Peyer's patch (tissue), 4 donors: Measurements from ENCODE around the gene C1RL. TPM values are rescaled to one million over a fixed set of nuclear protein-coding genes. Genes with fewer than 3 reads are reported as not detected.

Experiments
- DNase-seq, 3 donors: peaks; one replicate each; pipeline ENCODE4 v3.0.0-alpha.2; 2017 to 2019
- H3K27ac ChIP-seq, 4 donors: fragments of 200-600 bp; sonication (generic); one replicate each; pipeline ENCODE4 v1.5.1; 2016 to 2019
- H3K27me3 ChIP-seq, 2 donors: fragments of 200-600 bp; sonication (generic); one replicate each; pipeline ENCODE4 v1.5.1; 2019
- H3K36me3 ChIP-seq, 3 donors: fragments of 200-600 bp; sonication (generic); one replicate each; pipeline ENCODE4 v1.5.1; 2016 to 2019
- H3K4me1 ChIP-seq, 4 donors: fragments of 200-600 bp; sonication (generic); one replicate each; pipeline ENCODE4 v1.5.1; 2016 to 2019
- H3K4me3 ChIP-seq, 4 donors: fragments of 200-600 bp; sonication (generic); 1 replicate in 3 of 4; 2 replicates in 1 of 4; pipeline ENCODE4 v1.5.1; 2016 to 2019; ENCODE audit warnings: mild to moderate bottlenecking in 1 of 4
- H3K9me3 ChIP-seq, 4 donors: fragments of 200-600 bp; sonication (generic); one replicate each; pipeline ENCODE4 v1.5.1; 2016 to 2019; ENCODE audit warnings: mild to moderate bottlenecking in 1 of 4
- POLR2A ChIP-seq, 2 donors: fragments of 450-650 bp; IDR thresholded peaks; one replicate each; pipeline ENCODE4 v1.5.1; 2017; ENCODE audit warnings: antibody characterized with exemption in 2 of 2, mild to moderate bottlenecking in 2 of 2, moderate library complexity in 2 of 2
- total RNA-seq, 4 donors: library from RNA; depleted of rRNA; stranded (reverse); fragments of >200 nt; gene quantifications; one replicate each; pipeline ENCODE4 v1.1.0, GENCODE V29; 2016
- TF ChIP-seq, protein P1 (sequence below), 6 experiments: fragments of 450-650 bp in 4 of 6; fragments of 200-600 bp in 2 of 6; sonication (generic) in 1 of 6; IDR thresholded peaks; one replicate each; pipeline ENCODE4 v1.5.1; 2017 to 2019; ENCODE audit warnings: antibody characterized with exemption in 6 of 6, mild to moderate bottlenecking in 3 of 6, moderate library complexity in 1 of 6

C1RL gene
- total RNA-seq, 4 donors from 2014 or later, result 44.6 to 87.7 (median 51.5) TPM

DNA sequence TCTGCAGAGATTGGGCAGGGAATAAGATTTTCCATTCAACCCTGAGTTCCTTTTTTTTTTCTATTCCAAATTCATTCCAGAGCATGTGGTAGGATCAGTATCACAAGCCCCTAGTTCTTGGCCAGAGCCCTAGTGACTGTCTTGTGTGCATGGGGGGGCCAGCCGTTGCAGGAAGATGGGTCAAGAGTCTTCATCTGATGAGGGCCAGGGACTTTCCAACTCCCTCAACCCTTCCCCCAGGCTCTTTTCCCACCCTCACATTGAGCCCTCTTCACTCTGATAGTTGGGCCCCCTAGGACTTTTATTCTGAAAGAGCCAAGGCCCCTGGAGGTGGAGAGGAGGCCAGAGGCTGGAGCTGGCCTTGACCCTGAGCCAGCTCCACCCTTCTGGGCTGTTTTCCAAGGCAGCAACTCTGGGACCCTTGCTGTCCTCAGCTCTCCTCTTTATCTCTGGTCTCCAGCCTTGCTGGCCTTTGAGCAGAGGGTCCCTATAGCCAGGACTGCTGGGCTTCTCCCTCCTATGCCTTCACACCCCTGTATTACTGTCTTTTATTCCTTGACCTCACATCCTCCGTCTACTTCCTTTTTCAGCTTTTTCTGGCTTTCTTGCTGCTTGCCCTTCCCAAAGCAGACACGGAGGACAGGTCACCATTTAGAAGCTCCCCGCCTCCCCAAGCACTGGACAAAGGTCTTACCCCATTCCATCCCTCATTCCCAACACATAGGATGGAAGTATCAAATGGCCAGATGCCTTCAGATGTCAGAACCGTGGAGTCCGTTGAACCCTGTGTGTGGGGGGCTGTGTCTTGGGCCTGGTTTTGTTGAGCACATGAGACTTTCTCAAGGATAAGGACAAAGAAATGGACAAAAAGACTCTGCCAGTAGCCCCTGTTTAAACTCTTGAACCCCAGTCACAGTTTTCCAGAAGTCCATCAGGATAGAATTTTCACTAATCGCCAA, 14.1 kb upstream of the C1RL start:
- no peaks in the 10 kb centered on the region for H3K36me3 ChIP-seq
- H3K27ac ChIP-seq, result peak overlapping the region in 1 of 4 donors; percentile 19
- H3K27me3 ChIP-seq, result no peaks in the 10 kb centered on the region
- TF ChIP-seq, protein P1, sequence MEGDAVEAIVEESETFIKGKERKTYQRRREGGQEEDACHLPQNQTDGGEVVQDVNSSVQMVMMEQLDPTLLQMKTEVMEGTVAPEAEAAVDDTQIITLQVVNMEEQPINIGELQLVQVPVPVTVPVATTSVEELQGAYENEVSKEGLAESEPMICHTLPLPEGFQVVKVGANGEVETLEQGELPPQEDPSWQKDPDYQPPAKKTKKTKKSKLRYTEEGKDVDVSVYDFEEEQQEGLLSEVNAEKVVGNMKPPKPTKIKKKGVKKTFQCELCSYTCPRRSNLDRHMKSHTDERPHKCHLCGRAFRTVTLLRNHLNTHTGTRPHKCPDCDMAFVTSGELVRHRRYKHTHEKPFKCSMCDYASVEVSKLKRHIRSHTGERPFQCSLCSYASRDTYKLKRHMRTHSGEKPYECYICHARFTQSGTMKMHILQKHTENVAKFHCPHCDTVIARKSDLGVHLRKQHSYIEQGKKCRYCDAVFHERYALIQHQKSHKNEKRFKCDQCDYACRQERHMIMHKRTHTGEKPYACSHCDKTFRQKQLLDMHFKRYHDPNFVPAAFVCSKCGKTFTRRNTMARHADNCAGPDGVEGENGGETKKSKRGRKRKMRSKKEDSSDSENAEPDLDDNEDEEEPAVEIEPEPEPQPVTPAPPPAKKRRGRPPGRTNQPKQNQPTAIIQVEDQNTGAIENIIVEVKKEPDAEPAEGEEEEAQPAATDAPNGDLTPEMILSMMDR (IDR thresholded peaks at IDR 0.05), result no peak
- no peak for TF ChIP-seq POLR2A (IDR thresholded peaks at IDR 0.05)
- DNase-seq, result no peak
- H3K4me1 ChIP-seq, result peaks cover 0 to 10% (median 0%) of the 10 kb centered on the region in 4 donors
- no peak overlapping the region for H3K4me3 ChIP-seq
- no peaks in the 10 kb centered on the region for H3K9me3 ChIP-seq

DNA sequence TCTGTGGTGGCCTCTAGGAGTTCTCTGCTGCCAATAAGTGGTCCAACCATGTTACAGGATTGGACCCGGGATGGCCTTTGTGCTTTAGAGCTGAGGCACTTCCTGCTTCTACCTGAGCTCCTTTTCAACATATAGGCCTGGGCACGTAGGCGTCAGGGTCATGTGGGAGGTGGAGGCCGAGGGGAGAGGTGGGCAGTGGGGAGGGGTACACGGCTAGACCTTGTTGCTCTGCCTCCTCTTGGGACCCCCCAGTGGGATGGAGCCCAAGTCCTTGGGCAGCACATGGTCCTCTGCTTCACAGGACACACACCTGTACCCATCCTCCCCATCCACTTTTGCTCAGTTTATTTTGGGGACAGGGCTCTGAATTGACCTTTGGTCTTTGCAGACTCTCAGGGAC, 12.3 kb upstream of the C1RL start:
- Histone ChIP-seq H3K4me3 (no peak overlapping the region), H3K9me3 (no peaks in the 10 kb centered on the region), H3K27me3 (no peaks in the 10 kb centered on the region), H3K36me3 (peaks cover 0 to 4% (median 0%) of the 10 kb centered on the region in 3 donors), H3K27ac (no peak overlapping the region), H3K4me1 (peaks cover 0 to 10% (median 0%) of the 10 kb centered on the region in 4 donors)
- no peak for DNase-seq
- TF ChIP-seq POLR2A (IDR thresholded peaks at IDR 0.05), result no peak
- TF ChIP-seq, protein P1 (IDR thresholded peaks at IDR 0.05), result no peak

DNA sequence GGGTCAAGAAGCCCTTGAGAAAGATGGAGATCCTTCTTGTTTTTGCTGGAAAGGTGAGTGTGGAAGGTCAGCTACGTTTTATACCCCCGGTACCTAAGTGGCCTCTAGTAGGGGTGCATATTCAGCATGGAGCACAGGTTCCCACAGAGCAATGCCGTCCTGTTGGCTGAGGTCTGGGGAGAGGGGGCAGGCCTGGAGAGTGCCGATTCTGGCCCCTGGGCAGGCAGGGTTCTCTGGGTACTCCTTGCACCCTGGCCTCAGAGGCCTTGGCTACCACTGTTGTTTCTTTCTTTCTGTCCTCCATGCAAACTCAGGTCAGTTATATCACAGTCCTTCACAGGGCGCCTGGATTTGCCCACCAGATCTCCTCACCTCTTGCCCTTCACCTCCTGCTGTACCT, 11.2 kb upstream of the C1RL start:
- no peak for TF ChIP-seq POLR2A (IDR thresholded peaks at IDR 0.05)
- TF ChIP-seq, protein P1 (IDR thresholded peaks at IDR 0.05), result no peak
- H3K4me3 ChIP-seq, result no peak overlapping the region
- H3K27me3 ChIP-seq, result no peaks in the 10 kb centered on the region
- peaks cover 0 to 10% (median 0%) of the 10 kb centered on the region in 4 donors for H3K4me1 ChIP-seq
- H3K27ac ChIP-seq, result no peak overlapping the region
- no peak for DNase-seq
- H3K36me3 ChIP-seq, result peaks cover 0 to 8% (median 0%) of the 10 kb centered on the region in 3 donors
- H3K9me3 ChIP-seq, result no peaks in the 10 kb centered on the region

DNA sequence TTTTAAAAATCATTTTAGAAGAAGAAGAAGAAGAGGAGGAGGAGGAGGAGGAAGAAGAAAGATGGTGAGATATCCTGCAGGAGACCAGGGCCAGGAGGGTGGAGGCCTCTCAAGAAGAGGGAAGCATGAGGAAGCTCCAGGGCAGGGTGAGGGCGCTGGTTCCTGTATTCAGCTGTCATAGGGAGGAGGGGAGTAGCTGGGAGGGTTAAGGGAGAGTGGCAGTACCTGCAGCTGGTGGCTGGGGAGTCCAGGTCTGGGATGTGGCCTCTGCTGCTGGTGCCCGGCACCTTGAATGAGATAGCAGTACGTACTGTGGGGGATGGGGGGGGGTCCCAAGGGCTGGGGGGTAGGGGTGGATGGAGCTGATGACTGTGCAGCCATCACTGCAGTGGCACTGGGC, 9.9 kb upstream of the C1RL start:
- DNase-seq, result peak in 1 of 3 donors; percentile 29
- TF ChIP-seq, protein P1 (IDR thresholded peaks at IDR 0.05), result no peak
- TF ChIP-seq POLR2A (IDR thresholded peaks at IDR 0.05), result no peak
- H3K4me3 ChIP-seq, result no peak overlapping the region
- H3K36me3 ChIP-seq, result peaks cover 0 to 12% (median 0%) of the 10 kb centered on the region in 3 donors
- no peak overlapping the region for H3K27ac ChIP-seq
- H3K27me3 ChIP-seq, result no peaks in the 10 kb centered on the region
- no peaks in the 10 kb centered on the region for H3K9me3 ChIP-seq
- H3K4me1 ChIP-seq, result peaks cover 0 to 10% (median 0%) of the 10 kb centered on the region in 4 donors

DNA sequence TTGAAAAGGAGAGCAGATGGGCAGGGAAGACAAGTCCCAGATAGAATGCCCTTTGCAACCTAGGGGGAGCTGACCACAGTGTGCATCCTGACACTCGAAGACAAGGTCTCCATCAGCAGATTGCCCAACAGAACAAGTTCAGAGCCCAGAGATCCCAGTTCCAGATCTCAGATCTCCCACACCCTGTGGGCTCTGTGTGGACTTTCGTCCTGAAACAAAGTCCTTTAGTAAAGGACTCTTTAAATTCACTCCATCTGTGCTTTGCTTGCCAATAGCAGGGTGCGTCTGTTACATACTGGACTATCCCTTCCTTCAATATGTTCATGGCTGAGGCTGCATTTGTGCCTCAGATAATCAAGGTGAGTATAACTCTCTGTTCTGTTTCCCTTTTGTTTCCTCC, 8.7 kb upstream of the C1RL start:
- no peaks in the 10 kb centered on the region for H3K9me3 ChIP-seq
- peak in 1 of 2 donors; percentile 25 for TF ChIP-seq POLR2A (IDR thresholded peaks at IDR 0.05)
- TF ChIP-seq, protein P1 (IDR thresholded peaks at IDR 0.05), result no peak
- H3K27me3 ChIP-seq, result no peaks in the 10 kb centered on the region
- H3K4me1 ChIP-seq, result peaks cover 0 to 7% (median 3%) of the 10 kb centered on the region in 4 donors
- DNase-seq, result peak in 1 of 3 donors; percentile 44
- peaks cover 0 to 12% (median 0%) of the 10 kb centered on the region in 3 donors for H3K36me3 ChIP-seq
- peak overlapping the region in 2 of 4 donors; percentile 16 to 45 for H3K27ac ChIP-seq
- no peak overlapping the region for H3K4me3 ChIP-seq
